Neural progenitor cell (in vitro differentiated cells): ENCODE measurements around the gene GIGYF2.

Experiments
- EZH2 ChIP-seq: fragments of 200-600 bp; sonication (generic); IDR thresholded peaks from 2 replicates; pipeline ENCODE4 v1.6.1; 2017; ENCODE audit warnings: antibody characterized with exemption, mild to moderate bottlenecking, moderate library complexity
- TF ChIP-seq, protein P1 (sequence below): fragments of 200-600 bp; sonication (generic); IDR thresholded peaks from 2 replicates; pipeline ENCODE4 v1.5.1; 2017; ENCODE audit warnings: antibody characterized with exemption, mild to moderate bottlenecking

- TF ChIP-seq, protein P1, sequence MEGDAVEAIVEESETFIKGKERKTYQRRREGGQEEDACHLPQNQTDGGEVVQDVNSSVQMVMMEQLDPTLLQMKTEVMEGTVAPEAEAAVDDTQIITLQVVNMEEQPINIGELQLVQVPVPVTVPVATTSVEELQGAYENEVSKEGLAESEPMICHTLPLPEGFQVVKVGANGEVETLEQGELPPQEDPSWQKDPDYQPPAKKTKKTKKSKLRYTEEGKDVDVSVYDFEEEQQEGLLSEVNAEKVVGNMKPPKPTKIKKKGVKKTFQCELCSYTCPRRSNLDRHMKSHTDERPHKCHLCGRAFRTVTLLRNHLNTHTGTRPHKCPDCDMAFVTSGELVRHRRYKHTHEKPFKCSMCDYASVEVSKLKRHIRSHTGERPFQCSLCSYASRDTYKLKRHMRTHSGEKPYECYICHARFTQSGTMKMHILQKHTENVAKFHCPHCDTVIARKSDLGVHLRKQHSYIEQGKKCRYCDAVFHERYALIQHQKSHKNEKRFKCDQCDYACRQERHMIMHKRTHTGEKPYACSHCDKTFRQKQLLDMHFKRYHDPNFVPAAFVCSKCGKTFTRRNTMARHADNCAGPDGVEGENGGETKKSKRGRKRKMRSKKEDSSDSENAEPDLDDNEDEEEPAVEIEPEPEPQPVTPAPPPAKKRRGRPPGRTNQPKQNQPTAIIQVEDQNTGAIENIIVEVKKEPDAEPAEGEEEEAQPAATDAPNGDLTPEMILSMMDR: no peak
- TF ChIP-seq EZH2: no peak
Observed at GRCh38 chr2:232893834-232894233, 196.7 kb downstream of the GIGYF2 start.
